Prostate gland (tissue), 2 donors: ENCODE measurements around the gene KREMEN1.

Source experiments
- POLR2A ChIP-seq: fragments of 450-650 bp; IDR thresholded peaks from one replicate; pipeline ENCODE4 v1.6.1; 2016; ENCODE audit warnings: antibody characterized with exemption, mild to moderate bottlenecking
- POLR2AphosphoS5 ChIP-seq: sonication (generic); formaldehyde crosslinking; IDR thresholded peaks from one replicate; pipeline ENCODE4 v1.6.1; 2017; ENCODE audit warnings: antibody characterized with exemption
- TF ChIP-seq, protein P1 (sequence below), 4 experiments: fragments of 200-600 bp in 2 of 4; fragments of 450-650 bp in 2 of 4; sonication (generic) in 2 of 4; IDR thresholded peaks; 1 replicate in 3 of 4; 2 replicates in 1 of 4; pipeline ENCODE4 v1.5.1; 2016 to 2019; ENCODE audit warnings: antibody characterized with exemption in 4 of 4, mild to moderate bottlenecking in 2 of 4, moderate library complexity in 2 of 4

DNA sequence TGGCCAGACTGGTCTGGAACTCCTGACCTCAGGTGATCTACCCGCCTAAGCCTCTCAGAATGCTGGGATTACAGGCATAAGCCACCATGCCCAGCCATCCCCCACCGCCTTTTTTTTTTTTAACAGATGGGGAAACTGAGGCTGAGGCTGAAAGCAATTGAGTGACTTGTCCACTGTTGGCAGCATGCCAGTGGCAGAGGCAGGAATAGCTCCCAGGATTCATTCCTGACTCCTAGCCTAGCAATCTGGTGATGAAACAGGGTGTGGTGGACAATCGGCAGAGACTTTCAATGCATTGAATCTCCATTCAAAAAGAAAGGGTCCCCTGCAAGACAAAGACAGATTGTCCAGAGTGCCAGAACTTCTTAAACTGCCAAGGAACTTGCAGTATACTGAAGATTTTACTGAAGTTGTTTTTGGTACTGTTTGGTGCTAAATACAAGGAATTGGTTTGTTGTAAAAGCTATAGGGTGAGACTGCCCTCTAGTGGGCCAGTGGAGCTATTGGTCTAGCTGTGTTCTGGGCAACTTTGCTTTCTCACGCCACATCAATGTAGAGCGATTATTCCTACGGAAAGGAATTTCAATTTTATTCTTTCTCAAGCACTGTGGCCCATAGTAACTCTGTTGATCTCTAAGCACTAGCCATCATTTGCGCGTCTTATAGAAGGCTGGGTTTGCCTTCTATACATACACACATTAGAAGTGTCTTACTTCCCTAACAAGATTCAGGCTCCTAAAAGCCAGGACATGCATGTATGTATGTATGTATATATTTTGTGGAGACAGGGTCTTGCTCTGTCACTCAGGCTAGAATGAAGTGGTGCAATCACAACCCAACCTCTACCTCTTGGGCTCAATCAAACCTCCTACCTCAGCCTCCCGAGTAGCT lies 32.2 kb upstream of the KREMEN1 start:
- TF ChIP-seq, protein P1, sequence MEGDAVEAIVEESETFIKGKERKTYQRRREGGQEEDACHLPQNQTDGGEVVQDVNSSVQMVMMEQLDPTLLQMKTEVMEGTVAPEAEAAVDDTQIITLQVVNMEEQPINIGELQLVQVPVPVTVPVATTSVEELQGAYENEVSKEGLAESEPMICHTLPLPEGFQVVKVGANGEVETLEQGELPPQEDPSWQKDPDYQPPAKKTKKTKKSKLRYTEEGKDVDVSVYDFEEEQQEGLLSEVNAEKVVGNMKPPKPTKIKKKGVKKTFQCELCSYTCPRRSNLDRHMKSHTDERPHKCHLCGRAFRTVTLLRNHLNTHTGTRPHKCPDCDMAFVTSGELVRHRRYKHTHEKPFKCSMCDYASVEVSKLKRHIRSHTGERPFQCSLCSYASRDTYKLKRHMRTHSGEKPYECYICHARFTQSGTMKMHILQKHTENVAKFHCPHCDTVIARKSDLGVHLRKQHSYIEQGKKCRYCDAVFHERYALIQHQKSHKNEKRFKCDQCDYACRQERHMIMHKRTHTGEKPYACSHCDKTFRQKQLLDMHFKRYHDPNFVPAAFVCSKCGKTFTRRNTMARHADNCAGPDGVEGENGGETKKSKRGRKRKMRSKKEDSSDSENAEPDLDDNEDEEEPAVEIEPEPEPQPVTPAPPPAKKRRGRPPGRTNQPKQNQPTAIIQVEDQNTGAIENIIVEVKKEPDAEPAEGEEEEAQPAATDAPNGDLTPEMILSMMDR (IDR thresholded peaks at IDR 0.05): peak; percentile 84 to 94 (median 94)
- TF ChIP-seq POLR2AphosphoS5 (peak; percentile 48), POLR2A (no peak)
